ENCODE results near the gene PPP1R13B.

The PPP1R13B gene

GRCh38 chr14:103725739-103726395 lies 121.5 kb downstream of the PPP1R13B start:
- TF ChIP-seq FOXP2 (optimal IDR thresholded peaks at IDR 0.05; ENCODE audit: borderline replicate concordance, extremely low read depth, extremely low read length, insufficient read depth), result no peak
- TF ChIP-seq REST (IDR thresholded peaks at IDR 0.05; ENCODE audit: insufficient read depth in 1 of 2, low read depth in 2 of 2, low read length in 2 of 2), result no peak
- no peak for TF ChIP-seq TAF1 (IDR thresholded peaks at IDR 0.05; ENCODE audit: borderline replicate concordance, insufficient read depth, low read length)
- no peak for TF ChIP-seq SIN3A (IDR thresholded peaks at IDR 0.05; ENCODE audit: borderline replicate concordance, insufficient read depth, low read length)
- TF ChIP-seq POLR2AphosphoS5 (IDR thresholded peaks at IDR 0.05; ENCODE audit: low read depth, low read length), result no peak

- no peak for TF ChIP-seq TAF1 (IDR thresholded peaks at IDR 0.05; ENCODE audit: borderline replicate concordance, insufficient read depth, low read length)
- TF ChIP-seq FOXP2 (optimal IDR thresholded peaks at IDR 0.05; ENCODE audit: borderline replicate concordance, extremely low read depth, extremely low read length, insufficient read depth), result no peak
- TF ChIP-seq SIN3A (IDR thresholded peaks at IDR 0.05; ENCODE audit: borderline replicate concordance, insufficient read depth, low read length), result no peak
- no peak for TF ChIP-seq POLR2AphosphoS5 (IDR thresholded peaks at IDR 0.05; ENCODE audit: low read depth, low read length)
- no peak for TF ChIP-seq REST (IDR thresholded peaks at IDR 0.05; ENCODE audit: insufficient read depth in 1 of 2, low read depth in 2 of 2, low read length in 2 of 2)
These were observed 122.2 kb downstream of the PPP1R13B start for GRCh38 chr14:103725001-103725682.

- TF ChIP-seq FOXP2 (optimal IDR thresholded peaks at IDR 0.05; ENCODE audit: borderline replicate concordance, extremely low read depth, extremely low read length, insufficient read depth), result no peak
- TF ChIP-seq SIN3A (IDR thresholded peaks at IDR 0.05; ENCODE audit: borderline replicate concordance, insufficient read depth, low read length), result no peak
- no peak for TF ChIP-seq TAF1 (IDR thresholded peaks at IDR 0.05; ENCODE audit: borderline replicate concordance, insufficient read depth, low read length)
These were observed 123.3 kb downstream of the PPP1R13B start for GRCh38 chr14:103724116-103724515.

DNA sequence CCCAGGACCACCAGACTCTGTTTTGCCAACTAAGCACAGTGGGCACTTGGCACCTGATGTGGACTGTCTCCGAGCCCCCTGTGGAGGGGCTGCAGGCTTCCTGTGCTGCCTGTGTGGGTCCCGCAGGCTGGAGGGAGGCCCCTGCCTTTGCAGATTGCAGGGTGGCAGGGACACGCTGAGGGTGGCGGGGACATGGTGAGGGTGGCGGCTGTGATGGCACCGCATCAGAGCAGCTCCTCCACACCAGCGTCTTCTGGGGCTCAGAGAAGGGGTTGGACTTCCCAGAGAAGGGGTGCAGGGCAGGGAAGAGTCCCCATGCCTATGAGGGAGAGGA lies 123.7 kb downstream of the PPP1R13B start:
- TF ChIP-seq POLR2AphosphoS5 (IDR thresholded peaks at IDR 0.05; ENCODE audit: low read depth, low read length) (no peak), REST (IDR thresholded peaks at IDR 0.05; ENCODE audit: insufficient read depth in 1 of 2, low read depth in 2 of 2, low read length in 2 of 2) (no peak), SIN3A (IDR thresholded peaks at IDR 0.05; ENCODE audit: borderline replicate concordance, insufficient read depth, low read length) (no peak), TAF1 (IDR thresholded peaks at IDR 0.05; ENCODE audit: borderline replicate concordance, insufficient read depth, low read length) (no peak), FOXP2 (optimal IDR thresholded peaks at IDR 0.05; ENCODE audit: borderline replicate concordance, extremely low read depth, extremely low read length, insufficient read depth) (no peak)

DNA sequence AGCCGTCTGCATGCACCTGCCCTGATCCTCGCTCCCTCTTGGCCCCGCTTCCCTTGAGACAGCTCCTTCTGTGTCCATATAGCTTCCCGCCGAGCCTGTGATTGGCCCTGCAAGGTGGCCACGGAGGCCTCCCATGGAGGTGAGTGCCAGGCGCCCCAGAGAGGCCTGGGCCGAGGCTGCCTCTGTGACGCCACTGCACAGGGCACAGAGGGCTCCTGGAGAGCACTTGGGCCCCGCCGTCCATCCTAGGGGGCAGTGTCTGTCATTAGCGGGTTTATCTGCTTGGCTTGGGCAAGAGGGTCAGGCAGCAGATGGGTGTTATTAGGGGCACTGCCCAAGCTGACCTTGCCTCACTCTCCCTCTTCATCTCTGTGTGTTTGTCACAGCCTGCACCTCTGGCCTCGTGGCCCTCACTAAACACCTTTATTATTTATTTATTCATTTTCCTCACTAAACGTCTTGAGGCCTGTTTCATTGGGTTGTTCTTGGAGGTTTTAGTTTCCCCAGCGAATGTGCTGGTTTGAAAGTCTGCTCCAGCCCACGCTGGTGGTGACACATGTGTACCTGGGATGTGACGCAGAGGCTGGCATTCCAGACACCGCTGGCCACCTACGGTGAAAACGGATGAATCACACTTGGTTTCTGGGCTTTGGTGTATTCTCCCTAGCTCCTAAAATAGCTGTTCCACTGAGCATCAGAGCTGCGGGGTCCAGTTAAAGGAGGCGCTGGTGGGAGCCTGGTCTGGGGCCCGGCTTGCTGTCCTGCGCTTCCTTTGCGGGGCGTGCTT lies 125.8 kb downstream of the PPP1R13B start:
- TF ChIP-seq REST (IDR thresholded peaks at IDR 0.05; ENCODE audit: insufficient read depth in 1 of 2, low read depth in 2 of 2, low read length in 2 of 2), result no peak
- TF ChIP-seq SIN3A (IDR thresholded peaks at IDR 0.05; ENCODE audit: borderline replicate concordance, insufficient read depth, low read length), result no peak
- no peak for TF ChIP-seq POLR2AphosphoS5 (IDR thresholded peaks at IDR 0.05; ENCODE audit: low read depth, low read length)
- no peak for TF ChIP-seq FOXP2 (optimal IDR thresholded peaks at IDR 0.05; ENCODE audit: borderline replicate concordance, extremely low read depth, extremely low read length, insufficient read depth)
- TF ChIP-seq TAF1 (IDR thresholded peaks at IDR 0.05; ENCODE audit: borderline replicate concordance, insufficient read depth, low read length), result no peak
